ENCODE results near the gene WDR93. TPM values are rescaled to one million over a fixed set of nuclear protein-coding genes. Genes with fewer than 3 reads are reported as not detected.
A peak's percentile ranks its signal among the peaks of the same experiment; 100 is the strongest.

The WDR93 gene
- total and polyA plus RNA-seq, 10 donors, result 0.09 to 0.11 TPM; not detected in 8

- WGBS, 5 donors, result 68 to 77% (median 73%) methylated on average over 18 of the region's 18 CpGs
- intact Hi-C loops (cut with DNase I; ENCODE audit: low total_unique reads), result loop anchor here (5.0 to 10.0 kb wide), 2 partner anchors 116 to 324 kb away; no protein-coding TSS in a partner anchor
- DNase-seq, result peak; percentile 65
- no peaks in the 10 kb centered on the region for H3K9me3 ChIP-seq
- H3K36me3 ChIP-seq, result no peaks in the 10 kb centered on the region
- H3K4me3 ChIP-seq, result no peak overlapping the region
- TF ChIP-seq CTCF (IDR thresholded peaks at IDR 0.05 in 8 of 11, conservative IDR thresholded peaks at IDR 0.05 in 3 of 11), result no peak
- TF ChIP-seq POLR2AphosphoS5 (IDR thresholded peaks at IDR 0.05), result no peak
- no peak for TF ChIP-seq POLR2A (IDR thresholded peaks at IDR 0.05)
- peaks cover 0 to 24% (median 0%) of the 10 kb centered on the region in 7 donors for H3K27me3 ChIP-seq (replicated peaks in 1 of 7)
- peaks cover 0 to 13% (median 0%) of the 10 kb centered on the region in 6 donors for H3K4me1 ChIP-seq
- H3K27ac ChIP-seq, result peak overlapping the region in 2 of 8 donors; percentile 0 to 9
Observed at GRCh38 chr15:89761009-89761831, 70.6 kb downstream of the WDR93 start.

GRCh38 chr15:89761929-89762328 is 71.3 kb downstream of the WDR93 start:
- intact Hi-C loops (cut with DNase I; ENCODE audit: low total_unique reads), result loop anchor here (5.0 to 10.0 kb wide), 2 partner anchors 115 to 323 kb away; no protein-coding TSS in a partner anchor
- DNase-seq, result peak; percentile 32

GRCh38 chr15:89765694-89766093 is 75.1 kb downstream of the WDR93 start:
- no peak for DNase-seq
- Histone ChIP-seq H3K36me3 (no peaks in the 10 kb centered on the region), H3K9me3 (no peaks in the 10 kb centered on the region), H3K27me3 (replicated peaks in 1 of 7) (peaks cover 0 to under 1% (median 0%) of the 10 kb centered on the region in 7 donors), H3K4me3 (no peak overlapping the region), H3K4me1 (peaks cover 0 to 4% (median 0%) of the 10 kb centered on the region in 6 donors), H3K27ac (no peak overlapping the region)
- TF ChIP-seq CTCF (IDR thresholded peaks at IDR 0.05 in 8 of 11, conservative IDR thresholded peaks at IDR 0.05 in 3 of 11) (no peak), POLR2AphosphoS5 (IDR thresholded peaks at IDR 0.05) (no peak), POLR2A (IDR thresholded peaks at IDR 0.05) (no peak)
- WGBS, 5 donors, result 47 to 100% (median 89%) methylated on average over 1 of the region's 1 CpG
- intact Hi-C loops (cut with DNase I; ENCODE audit: low total_unique reads), result loop anchor here (10.0 kb wide), 1 partner anchor 319 kb away; no protein-coding TSS in a partner anchor

More at GRCh38 chr15:89761929-89762328, 71.3 kb downstream of the WDR93 start:
- Histone ChIP-seq H3K27me3 (replicated peaks in 1 of 7) (peaks cover 0 to 24% (median 0%) of the 10 kb centered on the region in 7 donors), H3K9me3 (no peaks in the 10 kb centered on the region), H3K36me3 (no peaks in the 10 kb centered on the region), H3K4me1 (peaks cover 0 to 13% (median 0%) of the 10 kb centered on the region in 6 donors), H3K27ac (no peak overlapping the region), H3K4me3 (no peak overlapping the region)
- WGBS, 5 donors, result 75 to 91% (median 85%) methylated on average over 5 of the region's 5 CpGs
- TF ChIP-seq POLR2A (IDR thresholded peaks at IDR 0.05) (no peak), POLR2AphosphoS5 (IDR thresholded peaks at IDR 0.05) (no peak)

GRCh38 chr15:89766357-89767311 is 76.0 kb downstream of the WDR93 start:
- Histone ChIP-seq H3K36me3 (no peaks in the 10 kb centered on the region), H3K4me3 (no peak overlapping the region), H3K9me3 (no peaks in the 10 kb centered on the region), H3K27ac (no peak overlapping the region), H3K27me3 (replicated peaks in 1 of 7) (no peaks in the 10 kb centered on the region), H3K4me1 (no peaks in the 10 kb centered on the region)
- TF ChIP-seq POLR2A (IDR thresholded peaks at IDR 0.05), result no peak
- no peak for TF ChIP-seq CTCF (IDR thresholded peaks at IDR 0.05 in 8 of 11, conservative IDR thresholded peaks at IDR 0.05 in 3 of 11)
- no peak for TF ChIP-seq POLR2AphosphoS5 (IDR thresholded peaks at IDR 0.05)
- intact Hi-C loops (cut with DNase I; ENCODE audit: low total_unique reads), result loop anchor here (10.0 kb wide), 1 partner anchor 318 kb away; no protein-coding TSS in a partner anchor
- no peak for DNase-seq
- 79 to 86% (median 84%) methylated on average over 13 to 16 of the region's 16 CpGs for WGBS, 5 donors

Data from spleen (tissue), 11 donors.